CD4-positive, CD25-positive, alpha-beta regulatory T cell (primary cell): ENCODE results near the gene PUM1. TPM values are rescaled to one million over a fixed set of nuclear protein-coding genes. Genes with fewer than 3 reads are reported as not detected.

ENCODE experiments used
- ATAC-seq, 2 donors: fragments of 150-1000 bp; cut with Tn5 transposase; one replicate each; pipeline ENCODE4 v1.10.0; 2021; ENCODE audit warnings: low read depth in 2 of 2, moderate number of reproducible peaks in 2 of 2, moderate library complexity in 1 of 2
- DNase-seq, 3 donors: peaks; one replicate each; pipeline versions ENCODE4 v3.0.0 to v3.0.0-alpha.2; 2012 to 2022; ENCODE audit warnings: mixed read lengths in 1 of 3
- H3K27ac ChIP-seq: one replicate; pipeline ENCODE4 v1.7.0; 2013; ENCODE audit warnings: mild to moderate bottlenecking, low read length; ENCODE audit not compliant: insufficient read depth, poor library complexity, severe bottlenecking
- H3K27me3 ChIP-seq: one replicate; pipeline ENCODE4 v1.7.0; 2013; ENCODE audit warnings: low read length; ENCODE audit not compliant: control insufficient read depth, insufficient read depth
- H3K36me3 ChIP-seq: one replicate; pipeline ENCODE4 v1.7.0; 2013; ENCODE audit warnings: mild to moderate bottlenecking, low read length, moderate library complexity; ENCODE audit not compliant: control insufficient read depth, insufficient read depth
- H3K4me1 ChIP-seq: 2 replicates; pipeline ENCODE4 v1.7.0; 2013; ENCODE audit warnings: mild to moderate bottlenecking, low read length; ENCODE audit not compliant: insufficient read depth, control insufficient read depth, poor library complexity, severe bottlenecking
- H3K4me3 ChIP-seq: one replicate; pipeline ENCODE4 v1.7.0; 2013; ENCODE audit warnings: low read depth, mild to moderate bottlenecking, low read length, moderate library complexity
- H3K9me3 ChIP-seq, 2 experiments: 1 replicate in 1 of 2; 2 replicates in 1 of 2; pipeline ENCODE4 v1.7.0; 2013; ENCODE audit warnings: low read length in 2 of 2, mild to moderate bottlenecking in 1 of 2, moderate library complexity in 1 of 2; ENCODE audit not compliant: control insufficient read depth in 2 of 2
- H3K27ac Mint-ChIP-seq, 3 donors: one replicate each; pipeline ENCODE4 v1.8.0; 2020 to 2022; ENCODE audit warnings: mild to moderate bottlenecking in 3 of 3, mixed read lengths in 3 of 3, moderate library complexity in 2 of 3
- H3K27me3 Mint-ChIP-seq: one replicate; pipeline ENCODE4 v1.8.0; 2022; ENCODE audit warnings: mild to moderate bottlenecking, mixed read lengths
- H3K36me3 Mint-ChIP-seq: one replicate; pipeline ENCODE4 v1.8.0; 2020; ENCODE audit warnings: mixed read lengths
- H3K4me1 Mint-ChIP-seq, 4 donors: one replicate each; pipeline ENCODE4 v1.8.0; 2020 to 2022; ENCODE audit warnings: mixed read lengths in 4 of 4, mild to moderate bottlenecking in 1 of 4
- H3K4me3 Mint-ChIP-seq, 4 donors: one replicate each; pipeline ENCODE4 v1.8.0; 2020 to 2022; ENCODE audit warnings: mild to moderate bottlenecking in 4 of 4, mixed read lengths in 4 of 4, moderate library complexity in 3 of 4
- H3K9me3 Mint-ChIP-seq, 7 donors: one replicate each; pipeline ENCODE4 v1.8.0; 2020 to 2022; ENCODE audit warnings: mixed read lengths in 7 of 7, mild to moderate bottlenecking in 3 of 7, moderate library complexity in 2 of 7
- polyA plus RNA-seq, 4 donors: library from polyadenylated mRNA; unstranded; fragments of 300-500 nt; fragmentation: Illumina TruSeq; gene quantifications; one replicate each; pipeline ENCODE4 v1.2.3, GENCODE V29; 2021
- total RNA-seq: library from RNA; stranded (reverse); gene quantifications from one replicate; pipeline ENCODE4 v1.2.3, GENCODE V29; 2022

Gene PUM1
- total and polyA plus RNA-seq, 5 donors from 2014 or later = 108 to 283 (median 136) TPM

GRCh38 chr1:31010086-31010989 is 55.2 kb downstream of the PUM1 start:
- H3K27me3 Mint-ChIP-seq = no peaks in the 10 kb centered on the region
- peaks cover 51 to 87% (median 65%) of the 10 kb centered on the region in 4 donors for H3K4me1 Mint-ChIP-seq
- Histone ChIP-seq H3K9me3 (no peaks in the 10 kb centered on the region), H3K4me3 (peak overlapping the region; percentile 54), H3K27me3 (no peaks in the 10 kb centered on the region), H3K27ac (peak overlapping the region; percentile 55), H3K4me1 (peaks cover 62% of the 10 kb centered on the region), H3K36me3 (peaks cover 22% of the 10 kb centered on the region)
- H3K27ac Mint-ChIP-seq = peak overlapping the region; percentile 66 to 88 (median 73)
- H3K36me3 Mint-ChIP-seq = peaks cover 43% of the 10 kb centered on the region
- H3K9me3 Mint-ChIP-seq = no peaks in the 10 kb centered on the region
- DNase-seq (peak in 2 of 3 donors; percentile 20 to 82), ATAC-seq (peak; percentile 87 to 88)
- H3K4me3 Mint-ChIP-seq = peak overlapping the region in 3 of 4 donors; percentile 11 to 52 (median 44)

DNA sequence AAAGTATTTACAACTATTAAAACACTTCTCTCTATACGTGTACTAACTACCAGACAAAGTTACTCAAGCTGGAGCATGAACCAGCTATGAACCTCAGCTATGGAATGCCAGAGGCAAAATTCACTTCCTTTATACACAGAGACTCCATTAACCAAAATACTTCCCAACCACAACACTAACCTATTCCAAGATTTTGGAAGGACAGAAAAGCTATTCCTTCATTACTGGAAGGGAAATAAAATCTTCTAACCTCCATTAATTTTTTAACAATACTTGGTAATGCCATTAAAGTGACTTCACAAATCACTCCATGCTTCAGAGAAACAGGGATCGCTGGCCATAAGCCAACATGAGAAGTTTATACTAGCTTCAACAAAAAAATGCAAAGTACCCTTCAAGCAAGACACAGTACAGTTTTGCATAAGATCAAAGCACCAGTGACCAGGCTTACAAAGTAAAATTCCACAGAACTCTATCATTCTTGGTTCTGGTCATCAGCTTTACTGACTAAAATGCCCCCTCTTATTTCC is 58.0 kb downstream of the PUM1 start:
- peak overlapping the region; percentile 24 to 65 (median 52) for H3K4me3 Mint-ChIP-seq
- peaks cover 0 to 1% (median 0%) of the 10 kb centered on the region in 7 donors for H3K9me3 Mint-ChIP-seq
- Histone ChIP-seq H3K27me3 (no peaks in the 10 kb centered on the region), H3K36me3 (peaks cover 44% of the 10 kb centered on the region), H3K4me3 (peak overlapping the region; percentile 33), H3K4me1 (peaks cover 47% of the 10 kb centered on the region), H3K27ac (peak overlapping the region; percentile 20), H3K9me3 (no peaks in the 10 kb centered on the region)
- H3K27me3 Mint-ChIP-seq = no peaks in the 10 kb centered on the region
- peak overlapping the region; percentile 32 to 65 (median 51) for H3K27ac Mint-ChIP-seq
- DNase-seq = no peak
- H3K36me3 Mint-ChIP-seq = peaks cover 54% of the 10 kb centered on the region
- H3K4me1 Mint-ChIP-seq = peaks cover 52 to 90% (median 78%) of the 10 kb centered on the region in 4 donors
- ATAC-seq = no peak

DNA sequence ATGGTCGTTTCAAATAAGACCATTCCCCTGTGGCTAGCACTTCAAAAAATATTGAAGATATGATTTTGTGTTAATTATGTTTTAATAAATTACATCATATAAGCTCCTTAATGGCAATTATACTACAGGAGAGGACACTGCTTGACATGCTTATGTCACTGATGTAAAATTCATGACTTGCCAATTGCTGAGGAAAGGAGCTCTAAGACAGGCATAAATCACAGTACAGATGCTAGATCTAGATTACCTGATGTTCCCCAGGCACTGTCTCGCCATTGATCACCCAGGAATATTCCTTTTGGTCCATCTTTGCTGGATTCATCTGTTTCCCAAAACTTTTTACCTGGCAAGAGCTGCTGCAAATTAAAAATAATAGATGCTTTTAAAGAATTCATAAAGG is 58.8 kb downstream of the PUM1 start:
- no peak overlapping the region for H3K27ac ChIP-seq
- H3K36me3 ChIP-seq = peaks cover 50% of the 10 kb centered on the region
- peaks cover 0 to 1% (median 0%) of the 10 kb centered on the region in 7 donors for H3K9me3 Mint-ChIP-seq

DNA sequence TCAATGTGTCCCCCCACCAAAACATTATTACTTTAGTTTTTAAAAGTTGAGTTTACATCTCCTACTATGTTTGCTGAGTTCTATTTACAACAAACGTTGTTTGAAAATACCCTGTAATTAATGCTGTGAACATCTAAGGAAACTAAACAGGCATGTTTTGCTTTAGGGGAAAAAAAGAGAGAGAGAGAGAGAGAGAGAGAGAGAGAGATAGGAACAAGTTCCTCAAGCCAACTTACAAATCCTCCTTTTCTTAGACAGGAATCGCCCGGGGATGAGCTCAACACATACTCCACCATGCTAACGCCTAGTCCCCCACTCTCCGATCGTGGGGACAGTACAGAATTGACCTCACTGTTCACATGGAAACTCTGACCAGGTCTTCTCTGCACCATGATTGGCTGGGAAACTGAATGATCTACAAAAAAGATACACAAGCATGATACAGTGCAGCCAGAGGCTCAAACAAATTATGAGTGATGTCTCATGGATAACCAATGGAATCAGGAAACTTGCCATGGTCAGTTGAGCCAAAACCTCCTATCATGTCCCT is 59.8 kb downstream of the PUM1 start:
- Mint-ChIP-seq H3K27me3 (no peaks in the 10 kb centered on the region), H3K4me1 (peaks cover 51 to 83% (median 74%) of the 10 kb centered on the region in 4 donors), H3K9me3 (peaks cover 0 to 1% (median 0%) of the 10 kb centered on the region in 7 donors), H3K27ac (peak overlapping the region in 2 of 3 donors; percentile 40 to 83), H3K36me3 (peaks cover 63% of the 10 kb centered on the region), H3K4me3 (peak overlapping the region in 1 of 4 donors; percentile 51)
- Histone ChIP-seq H3K4me1 (peaks cover 32% of the 10 kb centered on the region), H3K9me3 (no peaks in the 10 kb centered on the region), H3K4me3 (no peak overlapping the region), H3K36me3 (peaks cover 53% of the 10 kb centered on the region), H3K27ac (no peak overlapping the region), H3K27me3 (no peaks in the 10 kb centered on the region)
- no peak for DNase-seq
- no peak for ATAC-seq

More for the DNA sequence above, 58.8 kb downstream of the PUM1 start:
- no peak for ATAC-seq
- DNase-seq = no peak
- Histone ChIP-seq H3K9me3 (no peaks in the 10 kb centered on the region), H3K27me3 (no peaks in the 10 kb centered on the region), H3K4me3 (no peak overlapping the region), H3K4me1 (peaks cover 43% of the 10 kb centered on the region)
- Mint-ChIP-seq H3K4me3 (no peak overlapping the region), H3K36me3 (peaks cover 57% of the 10 kb centered on the region), H3K4me1 (peaks cover 49 to 86% (median 77%) of the 10 kb centered on the region in 4 donors), H3K27me3 (no peaks in the 10 kb centered on the region), H3K27ac (peak overlapping the region in 2 of 3 donors; percentile 52 to 65)

GRCh38 chr1:31005198-31005597 is 60.3 kb downstream of the PUM1 start:
- no peak overlapping the region for H3K27ac ChIP-seq
- no peaks in the 10 kb centered on the region for H3K27me3 ChIP-seq
- peaks cover 57% of the 10 kb centered on the region for H3K36me3 ChIP-seq
- H3K4me1 Mint-ChIP-seq = peaks cover 46 to 82% (median 73%) of the 10 kb centered on the region in 4 donors
- H3K36me3 Mint-ChIP-seq = peaks cover 67% of the 10 kb centered on the region
- H3K9me3 ChIP-seq = no peaks in the 10 kb centered on the region
- H3K27ac Mint-ChIP-seq = peak overlapping the region in 2 of 3 donors; percentile 4 to 40
- no peak overlapping the region for H3K4me3 ChIP-seq
- DNase-seq = no peak
- H3K27me3 Mint-ChIP-seq = no peaks in the 10 kb centered on the region
- H3K9me3 Mint-ChIP-seq = peaks cover 0 to 1% (median 0%) of the 10 kb centered on the region in 7 donors
- ATAC-seq = no peak
- peak overlapping the region in 1 of 4 donors; percentile 51 for H3K4me3 Mint-ChIP-seq
- H3K4me1 ChIP-seq = peaks cover 27% of the 10 kb centered on the region

DNA sequence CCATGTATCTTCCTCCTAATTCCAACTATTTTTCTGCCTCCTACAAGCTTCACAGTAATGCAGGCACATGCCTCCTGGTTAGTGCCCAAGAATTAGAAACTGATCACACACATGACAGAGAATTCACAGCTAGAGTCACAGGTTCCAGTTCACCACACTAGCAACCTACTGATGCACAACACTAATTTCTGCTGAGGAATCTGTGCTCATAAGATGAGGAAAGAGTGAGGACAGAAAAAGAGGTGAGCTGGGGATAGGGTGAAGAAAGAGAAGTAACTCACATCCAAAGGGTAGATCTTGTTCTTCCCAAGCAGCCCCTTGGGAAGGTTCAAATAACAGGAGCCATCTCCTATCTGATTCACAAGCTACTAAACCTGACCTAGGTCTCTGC is 61.3 kb downstream of the PUM1 start:
- H3K9me3 Mint-ChIP-seq = peaks cover 0 to 1% (median 0%) of the 10 kb centered on the region in 7 donors
- peaks cover 67% of the 10 kb centered on the region for H3K36me3 Mint-ChIP-seq
- H3K27ac Mint-ChIP-seq = peak overlapping the region in 2 of 3 donors; percentile 32 to 80
- no peaks in the 10 kb centered on the region for H3K27me3 ChIP-seq
- peaks cover 18% of the 10 kb centered on the region for H3K4me1 ChIP-seq
- no peaks in the 10 kb centered on the region for H3K9me3 ChIP-seq
- H3K27ac ChIP-seq = no peak overlapping the region
- no peak overlapping the region for H3K4me3 Mint-ChIP-seq
- no peaks in the 10 kb centered on the region for H3K27me3 Mint-ChIP-seq
- ATAC-seq (no peak), DNase-seq (no peak)
- no peak overlapping the region for H3K4me3 ChIP-seq
- peaks cover 64% of the 10 kb centered on the region for H3K36me3 ChIP-seq
- H3K4me1 Mint-ChIP-seq = peaks cover 39 to 80% (median 72%) of the 10 kb centered on the region in 4 donors

GRCh38 chr1:31003613-31004230 is 61.8 kb downstream of the PUM1 start:
- Mint-ChIP-seq H3K4me3 (no peak overlapping the region), H3K4me1 (peaks cover 40 to 81% (median 71%) of the 10 kb centered on the region in 4 donors), H3K9me3 (peaks cover 0 to 1% (median 0%) of the 10 kb centered on the region in 7 donors), H3K27me3 (no peaks in the 10 kb centered on the region), H3K27ac (peak overlapping the region; percentile 32 to 86 (median 54)), H3K36me3 (peaks cover 68% of the 10 kb centered on the region)
- DNase-seq (no peak), ATAC-seq (no peak)
- H3K9me3 ChIP-seq = no peaks in the 10 kb centered on the region
- H3K36me3 ChIP-seq = peaks cover 68% of the 10 kb centered on the region
- H3K27me3 ChIP-seq = no peaks in the 10 kb centered on the region
- H3K4me1 ChIP-seq = peaks cover 14% of the 10 kb centered on the region
- no peak overlapping the region for H3K4me3 ChIP-seq
- H3K27ac ChIP-seq = no peak overlapping the region
